Activated CD4-positive, alpha-beta T cell treated with anti-CD3 and anti-CD28 coated beads, Interleukin-2, amount 10 ng/mL, durations not matched to agents 7 days and 5 days (primary cell): ENCODE results near the gene RNF224. TPM values are rescaled to one million over a fixed set of nuclear protein-coding genes. Genes with fewer than 3 reads are reported as not detected.
A peak's percentile ranks its signal among the peaks of the same experiment; 100 is the strongest.

ENCODE experiments used
- CTCF ChIA-PET: fragments of 350-600 bp; sonication (Branson Sonifier 250); formaldehyde crosslinking; loops from one replicate; lab custom pipeline; 2021; ENCODE audit warnings: antibody characterized with exemption; lab: Charles Lee
- POLR2A ChIA-PET: fragments of 350-600 bp; sonication (Branson Sonifier 250); formaldehyde crosslinking; loops from one replicate; lab custom pipeline; 2021; ENCODE audit warnings: antibody characterized with exemption; lab: Charles Lee
- DNase-seq: peaks from one replicate; pipeline ENCODE4 v3.0.0-alpha.2; 2020
- H3K27ac Mint-ChIP-seq: one replicate; pipeline ENCODE4 v1.8.0; 2021; ENCODE audit warnings: mild to moderate bottlenecking, moderate library complexity, mixed read lengths
- H3K27me3 Mint-ChIP-seq: one replicate; pipeline ENCODE4 v1.8.0; 2021; ENCODE audit warnings: mixed read lengths
- H3K36me3 Mint-ChIP-seq: one replicate; pipeline ENCODE4 v1.8.0; 2021; ENCODE audit warnings: low read depth, mixed read lengths
- H3K4me1 Mint-ChIP-seq: one replicate; pipeline ENCODE4 v1.8.0; 2021; ENCODE audit warnings: mixed read lengths
- H3K4me3 Mint-ChIP-seq: one replicate; pipeline ENCODE4 v1.8.0; 2021; ENCODE audit warnings: mild to moderate bottlenecking, moderate library complexity, mixed read lengths
- H3K9me3 Mint-ChIP-seq: one replicate; pipeline ENCODE4 v1.8.0; 2021; ENCODE audit warnings: mixed read lengths
- total RNA-seq, 2 experiments: library from RNA; stranded (reverse); gene quantifications; one replicate each; pipeline ENCODE4 v1.2.3, GENCODE V29; 2021

Gene RNF224
- under 1 TPM in 1 of 2 experiments, not detected in 1; 0.10 TPM for total RNA-seq

DNA sequence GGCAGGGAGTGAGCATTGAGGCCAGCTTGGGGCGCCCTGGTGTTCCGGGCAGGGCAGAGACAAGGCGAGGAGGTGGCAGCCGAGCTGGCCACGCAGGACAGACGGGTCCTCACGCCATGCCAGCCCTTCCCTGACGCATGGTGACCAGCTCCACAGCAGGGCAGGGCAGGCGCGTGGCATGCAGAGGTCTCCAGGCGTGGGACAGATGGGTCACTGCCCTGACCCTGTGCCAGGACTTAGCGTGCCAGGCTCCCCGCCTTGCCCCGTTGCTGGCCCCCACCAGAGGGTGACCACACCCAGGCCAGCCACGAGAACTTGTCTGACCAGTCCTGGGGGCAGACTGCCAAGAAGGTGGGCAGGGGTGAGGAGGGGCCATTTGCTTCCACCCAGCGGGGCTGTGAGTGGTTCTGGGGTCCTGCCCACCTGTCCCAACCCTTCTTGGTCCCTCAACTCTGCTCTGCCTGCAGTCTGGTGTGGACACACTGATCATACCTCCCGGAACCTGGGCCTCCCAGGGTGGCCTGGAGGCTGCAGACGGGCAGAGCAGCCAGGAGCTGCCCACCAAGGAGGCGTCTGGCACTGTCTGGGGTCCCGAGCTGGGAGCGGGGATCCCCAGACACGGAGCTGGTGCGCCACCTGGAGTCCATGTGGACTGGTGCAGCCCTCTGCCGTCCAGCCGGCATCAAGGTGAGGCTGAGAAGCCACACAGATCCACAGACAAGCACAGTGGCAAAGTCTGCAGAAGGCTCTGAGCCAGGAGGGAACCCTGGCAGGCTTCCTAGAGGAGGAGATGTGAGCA lies at the start of gene RNF224:
Gene RNF224 (plus strand): TSS at position 449 of the 799 bp plus-strand sequence. CDS start 834 bp downstream, outside the sequence.
- Mint-ChIP-seq H3K27ac (peak within 1 kb of the TSS; percentile 25), H3K27me3 (peaks cover 2% of the 10 kb centered on the region)
- CTCF ChIA-PET = interaction anchor here (0.6 to 6.0 kb wide), 18 partner anchors 11 to 210 kb away, joined by 3 to 65 read pairs (median 4); partner anchors contain the start of genes TPRN and TUBB4B

DNA sequence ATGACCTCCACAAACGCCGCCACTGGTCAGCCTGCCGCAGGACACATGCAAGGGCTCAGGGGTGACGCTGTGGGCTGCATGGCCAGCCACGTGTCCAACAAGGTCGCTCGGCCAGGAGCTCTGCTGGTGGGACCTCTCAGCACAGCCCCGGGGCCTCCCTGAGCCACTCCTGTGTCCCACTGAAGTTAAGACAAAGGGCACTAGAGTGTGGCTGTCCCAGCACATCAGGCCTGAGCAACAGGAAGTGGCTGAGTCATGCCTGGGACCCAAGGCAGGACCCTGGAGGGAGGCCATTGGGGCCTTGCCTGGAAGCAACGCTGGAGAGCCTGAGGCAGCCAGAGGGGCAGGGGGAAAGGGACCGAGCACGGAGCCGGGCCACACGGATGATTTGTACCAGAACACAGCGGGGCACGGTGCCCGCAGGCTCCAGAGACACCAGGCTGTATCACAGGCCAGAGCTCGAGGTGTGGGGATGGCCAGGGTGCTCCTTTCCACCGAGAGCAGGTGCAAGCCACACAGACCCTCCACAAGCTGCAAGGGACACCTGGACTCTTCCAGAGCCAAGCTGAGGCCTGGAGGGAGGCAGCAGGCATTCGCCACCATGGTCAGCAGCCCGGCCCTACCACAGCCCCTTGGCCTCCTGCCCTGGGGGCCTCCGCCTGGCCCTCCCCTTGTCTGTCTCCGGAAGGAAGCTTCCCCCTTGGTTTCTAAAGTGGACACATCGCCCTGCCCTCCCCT lies 48.9 kb upstream of the RNF224 start:
- H3K36me3 Mint-ChIP-seq = peaks cover 7% of the 10 kb centered on the region
- no peak overlapping the region for H3K27ac Mint-ChIP-seq
- H3K4me3 Mint-ChIP-seq = no peak overlapping the region
- no peak for DNase-seq
- ChIA-PET CTCF (interaction anchor here (0.9 to 1.3 kb wide), 2 partner anchors 20 to 58 kb away, joined by 3 read pairs; no protein-coding TSS in a partner anchor), POLR2A (no interaction called here)
- peaks cover 2% of the 10 kb centered on the region for H3K27me3 Mint-ChIP-seq
- no peaks in the 10 kb centered on the region for H3K4me1 Mint-ChIP-seq
- no peaks in the 10 kb centered on the region for H3K9me3 Mint-ChIP-seq

More for the DNA sequence above, at the start of gene RNF224:
- no peaks in the 10 kb centered on the region for H3K36me3 Mint-ChIP-seq
- peaks cover 19% of the 10 kb centered on the region for H3K4me1 Mint-ChIP-seq
- POLR2A ChIA-PET = no interaction called here
- H3K4me3 Mint-ChIP-seq = no peak within 1 kb of the TSS
- H3K9me3 Mint-ChIP-seq = no peaks in the 10 kb centered on the region
- DNase-seq = peak; percentile 86

DNA sequence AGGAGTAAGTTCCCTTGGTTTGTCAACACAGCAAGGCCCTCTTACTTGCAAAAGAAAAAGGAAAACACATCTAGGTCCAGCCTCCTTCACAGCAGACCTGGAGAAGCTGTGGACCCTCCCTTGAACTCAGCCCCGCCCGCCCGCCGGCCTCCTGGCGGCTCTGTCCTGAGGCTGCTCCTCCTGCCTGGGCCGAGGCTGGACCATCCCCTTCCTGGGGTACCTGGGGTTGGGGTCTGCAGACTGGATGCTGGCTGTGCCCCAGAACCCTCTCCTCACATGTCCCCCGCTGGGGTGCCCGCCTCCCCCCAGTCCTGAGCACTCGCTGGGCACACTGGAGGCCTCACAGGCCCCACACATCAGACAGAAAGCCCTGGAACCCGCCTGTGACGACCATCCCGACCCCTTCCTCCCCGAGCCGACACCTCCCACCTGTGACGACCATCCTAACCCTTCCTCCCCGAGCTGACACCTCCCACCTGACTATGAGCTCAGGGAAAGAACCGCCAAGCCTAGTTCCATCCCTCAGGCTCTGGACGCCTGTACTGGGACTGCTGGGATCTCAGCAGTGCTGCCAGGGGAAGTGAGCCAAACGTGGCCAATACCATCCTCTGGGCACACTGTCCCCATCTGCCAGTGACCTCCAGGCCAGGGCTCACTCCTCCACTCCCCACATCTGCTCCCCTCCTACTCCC lies 48.2 kb upstream of the RNF224 start:
- Mint-ChIP-seq H3K27ac (no peak overlapping the region), H3K4me3 (no peak overlapping the region), H3K4me1 (no peaks in the 10 kb centered on the region), H3K36me3 (peaks cover 10% of the 10 kb centered on the region), H3K27me3 (no peaks in the 10 kb centered on the region), H3K9me3 (no peaks in the 10 kb centered on the region)
- ChIA-PET CTCF (interaction anchor here (0.9 to 1.3 kb wide), 2 partner anchors 21 to 58 kb away, joined by 3 read pairs; no protein-coding TSS in a partner anchor), POLR2A (no interaction called here)
- no peak for DNase-seq

DNA sequence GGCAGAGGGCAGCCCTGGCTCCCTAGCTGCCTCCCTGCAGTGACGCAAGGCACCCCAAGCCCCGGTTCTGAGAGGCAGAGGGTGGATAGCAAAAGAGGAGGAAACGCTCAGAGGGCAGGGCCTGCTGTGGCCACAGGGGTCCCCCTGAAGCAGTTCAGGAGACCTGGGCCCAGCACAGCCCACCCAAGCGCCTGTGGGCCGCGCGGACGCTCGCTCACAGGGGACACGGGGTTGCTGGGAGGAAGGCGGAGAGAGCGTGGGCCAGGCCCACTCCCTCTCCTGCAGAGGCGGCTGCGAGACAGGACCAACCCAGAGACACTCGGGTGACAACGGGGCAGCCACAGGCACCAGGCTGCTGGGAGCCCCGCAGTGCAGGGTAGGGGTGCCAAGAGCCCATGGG lies 47.5 kb upstream of the RNF224 start:
- Mint-ChIP-seq H3K27ac (no peak overlapping the region), H3K36me3 (peaks cover 10% of the 10 kb centered on the region), H3K9me3 (no peaks in the 10 kb centered on the region), H3K4me3 (no peak overlapping the region), H3K27me3 (no peaks in the 10 kb centered on the region), H3K4me1 (no peaks in the 10 kb centered on the region)
- DNase-seq = no peak
- ChIA-PET POLR2A (no interaction called here), CTCF (interaction anchor here (1.3 kb wide), 1 partner anchor 57 kb away, joined by 3 read pairs; no protein-coding TSS in a partner anchor)

DNA sequence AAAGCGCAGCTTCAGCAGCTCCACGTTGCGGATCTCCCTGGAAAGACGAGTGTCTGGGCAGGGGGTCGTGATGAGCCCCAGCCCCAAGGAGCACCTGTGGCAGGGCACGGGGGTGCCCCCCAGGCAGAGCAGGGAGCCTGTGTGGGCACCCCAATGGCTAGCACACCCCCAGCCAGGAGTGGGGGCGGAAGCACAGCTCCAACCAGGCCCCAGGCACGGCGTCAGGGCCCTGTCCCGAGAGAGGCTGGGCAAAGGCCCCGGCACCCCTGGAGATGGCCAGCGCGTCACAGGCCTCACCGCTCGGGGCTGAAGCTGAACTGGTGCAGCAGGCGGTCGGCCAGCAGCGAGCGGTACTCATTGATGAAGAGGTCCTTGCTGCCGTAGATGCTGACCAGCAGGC lies 46.8 kb upstream of the RNF224 start:
- Mint-ChIP-seq H3K27me3 (no peaks in the 10 kb centered on the region), H3K36me3 (peaks cover 11% of the 10 kb centered on the region), H3K4me3 (no peak overlapping the region), H3K27ac (no peak overlapping the region), H3K4me1 (no peaks in the 10 kb centered on the region), H3K9me3 (no peaks in the 10 kb centered on the region)
- ChIA-PET CTCF (no interaction called here), POLR2A (no interaction called here)
- DNase-seq = no peak

DNA sequence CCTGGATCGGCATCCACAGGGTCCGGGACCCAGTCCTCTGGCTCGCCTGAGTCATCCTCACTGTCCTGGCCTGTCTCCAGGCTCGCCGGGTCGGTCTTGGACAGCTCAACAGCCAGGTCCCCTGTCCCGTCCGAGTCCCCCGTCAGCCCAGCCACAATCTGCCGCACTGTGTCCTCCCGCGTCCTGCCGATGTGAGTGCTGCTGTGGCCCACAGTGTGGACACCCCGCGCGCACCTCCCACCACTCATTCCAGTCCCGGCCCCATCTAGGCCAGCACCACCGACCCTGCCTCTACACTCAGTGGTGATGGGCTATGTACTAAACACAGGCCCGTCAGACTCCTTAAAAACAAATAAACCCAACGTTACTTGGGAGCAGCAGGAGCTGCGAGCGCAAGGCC lies 45.6 kb upstream of the RNF224 start:
- ChIA-PET CTCF (no interaction called here), POLR2A (no interaction called here)
- H3K36me3 Mint-ChIP-seq = peaks cover 11% of the 10 kb centered on the region
- H3K4me3 Mint-ChIP-seq = no peak overlapping the region
- H3K27me3 Mint-ChIP-seq = no peaks in the 10 kb centered on the region
- H3K27ac Mint-ChIP-seq = no peak overlapping the region
- peaks cover 5% of the 10 kb centered on the region for H3K4me1 Mint-ChIP-seq
- DNase-seq = no peak
- H3K9me3 Mint-ChIP-seq = no peaks in the 10 kb centered on the region

DNA sequence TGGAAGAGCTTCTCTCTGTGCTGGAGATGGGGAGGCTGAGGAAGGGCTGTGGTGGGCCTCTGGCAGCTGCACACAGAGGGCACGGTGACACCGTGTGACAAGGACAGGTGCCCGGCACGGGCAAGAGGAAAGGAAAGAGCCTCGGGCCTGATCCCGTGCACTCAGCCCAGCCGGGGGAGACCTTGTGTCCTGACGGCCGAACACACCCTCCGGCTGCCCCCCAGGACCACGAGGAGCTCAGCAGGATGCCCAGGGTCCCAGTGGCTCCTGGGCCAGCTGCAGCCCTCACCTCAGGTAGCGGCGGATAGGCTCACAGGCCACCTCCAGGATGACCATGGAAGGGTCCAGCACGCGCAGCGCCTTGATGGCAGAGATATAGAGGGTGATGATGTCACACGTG lies 44.5 kb upstream of the RNF224 start:
- Mint-ChIP-seq H3K36me3 (peaks cover 11% of the 10 kb centered on the region), H3K9me3 (no peaks in the 10 kb centered on the region), H3K27ac (no peak overlapping the region), H3K27me3 (no peaks in the 10 kb centered on the region), H3K4me1 (peaks cover 15% of the 10 kb centered on the region), H3K4me3 (no peak overlapping the region)
- POLR2A ChIA-PET = no interaction called here
- no peak for DNase-seq
- CTCF ChIA-PET = interaction anchor here (0.6 kb wide), 1 partner anchor 217 kb away, joined by 3 read pairs; no protein-coding TSS in a partner anchor

DNA sequence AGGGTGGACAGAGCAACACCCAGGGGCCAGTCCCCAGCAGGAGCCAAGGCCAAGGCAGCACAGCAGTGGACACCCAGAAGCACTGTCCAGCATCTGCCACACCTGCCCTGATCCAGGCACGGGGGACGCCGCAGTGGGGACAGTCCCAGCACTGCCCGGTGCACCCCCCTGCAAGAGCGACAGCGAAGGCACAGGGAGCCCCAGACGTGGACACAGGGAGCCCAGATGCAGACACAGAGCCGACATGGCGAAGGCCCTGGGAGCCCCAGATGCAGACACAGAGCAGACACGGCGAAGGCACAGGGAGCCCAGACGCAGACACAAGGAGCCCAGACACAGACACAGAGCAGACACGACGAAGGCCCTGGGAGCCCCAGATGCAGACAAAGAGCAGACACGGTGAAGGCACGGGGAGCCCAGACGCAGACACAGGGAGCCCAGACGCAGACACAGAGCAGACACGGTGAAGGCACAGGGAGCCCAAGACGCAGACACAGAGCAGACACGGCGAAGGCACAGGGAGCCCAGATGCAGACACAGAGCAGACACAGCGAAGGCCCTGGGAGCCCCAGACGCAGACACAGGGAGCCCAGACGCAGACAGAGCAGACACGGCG lies 43.2 kb upstream of the RNF224 start:
- H3K27me3 Mint-ChIP-seq = no peaks in the 10 kb centered on the region
- H3K36me3 Mint-ChIP-seq = peaks cover 13% of the 10 kb centered on the region
- H3K4me1 Mint-ChIP-seq = peaks cover 17% of the 10 kb centered on the region
- H3K9me3 Mint-ChIP-seq = no peaks in the 10 kb centered on the region
- POLR2A ChIA-PET = no interaction called here
- DNase-seq = no peak
- CTCF ChIA-PET = no interaction called here
- no peak overlapping the region for H3K27ac Mint-ChIP-seq
- H3K4me3 Mint-ChIP-seq = no peak overlapping the region

DNA sequence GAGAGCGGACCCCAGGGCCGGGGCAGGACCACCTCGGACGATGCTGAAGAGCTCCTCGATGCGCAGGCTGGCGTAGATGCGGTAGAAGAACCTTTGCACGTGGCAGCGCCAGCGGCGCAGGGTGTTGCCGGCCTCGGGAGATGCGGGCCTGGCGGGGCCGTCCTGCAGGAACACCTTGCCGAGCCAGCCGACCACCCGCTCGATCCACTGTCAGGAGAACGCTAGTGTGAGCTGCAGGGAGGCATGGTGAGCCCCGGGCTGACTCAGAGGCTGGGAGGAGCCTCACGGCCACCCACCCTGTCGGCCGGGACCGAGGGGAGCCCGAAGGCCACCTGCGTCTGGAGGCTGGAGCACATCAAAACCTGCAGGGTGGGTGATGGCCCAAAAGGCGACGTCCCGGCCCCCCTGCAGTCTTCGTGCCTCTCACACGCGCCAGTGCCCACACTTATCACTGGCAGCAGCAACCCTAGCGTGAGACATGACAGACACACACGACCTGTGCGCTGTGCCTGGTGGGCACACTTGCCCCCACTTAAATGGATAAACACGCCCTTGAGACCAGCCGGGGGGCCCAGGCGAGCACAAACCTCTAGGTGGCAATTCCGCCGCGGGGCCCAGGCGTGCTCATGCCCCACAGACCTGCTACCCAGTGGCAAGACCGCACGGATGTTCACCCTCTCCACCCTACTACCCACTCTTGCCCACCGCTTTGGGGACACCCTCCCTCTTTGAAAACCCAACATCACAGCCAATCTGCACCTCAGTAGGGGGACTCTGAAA lies 42.2 kb upstream of the RNF224 start:
- ChIA-PET POLR2A (no interaction called here), CTCF (interaction anchor here (0.9 kb wide), 1 partner anchor 28 kb away, joined by 3 read pairs; no protein-coding TSS in a partner anchor)
- H3K27me3 Mint-ChIP-seq = no peaks in the 10 kb centered on the region
- peaks cover 26% of the 10 kb centered on the region for H3K4me1 Mint-ChIP-seq
- DNase-seq = no peak
- H3K36me3 Mint-ChIP-seq = peaks cover 11% of the 10 kb centered on the region
- H3K27ac Mint-ChIP-seq = no peak overlapping the region
- no peaks in the 10 kb centered on the region for H3K9me3 Mint-ChIP-seq
- no peak overlapping the region for H3K4me3 Mint-ChIP-seq

DNA sequence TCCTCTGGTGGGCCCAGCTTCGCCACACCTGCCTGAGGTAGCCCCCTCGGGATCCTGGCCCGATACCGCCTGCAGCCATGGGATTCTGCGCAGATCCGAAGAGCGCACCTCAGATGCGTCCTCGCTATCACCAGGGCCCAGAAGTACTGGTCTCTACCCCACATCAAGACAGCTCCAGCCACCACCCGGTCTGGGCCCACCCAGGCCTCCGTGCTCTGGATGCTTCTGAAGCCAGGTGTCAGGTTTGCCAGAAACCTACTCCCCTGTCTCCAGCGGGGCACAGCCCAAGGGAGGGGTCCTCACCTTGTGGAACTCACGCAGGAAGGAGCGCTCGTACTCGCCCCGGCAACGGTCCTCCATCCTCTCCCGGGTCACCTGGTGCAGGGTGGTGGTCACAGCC lies 41.4 kb upstream of the RNF224 start:
- peaks cover 11% of the 10 kb centered on the region for H3K36me3 Mint-ChIP-seq
- no peaks in the 10 kb centered on the region for H3K27me3 Mint-ChIP-seq
- H3K4me1 Mint-ChIP-seq = peaks cover 31% of the 10 kb centered on the region
- ChIA-PET POLR2A (no interaction called here), CTCF (interaction anchor here (0.9 kb wide), 1 partner anchor 28 kb away, joined by 3 read pairs; no protein-coding TSS in a partner anchor)
- DNase-seq = no peak
- no peaks in the 10 kb centered on the region for H3K9me3 Mint-ChIP-seq
- peak overlapping the region; percentile 25 for H3K4me3 Mint-ChIP-seq
- no peak overlapping the region for H3K27ac Mint-ChIP-seq

DNA sequence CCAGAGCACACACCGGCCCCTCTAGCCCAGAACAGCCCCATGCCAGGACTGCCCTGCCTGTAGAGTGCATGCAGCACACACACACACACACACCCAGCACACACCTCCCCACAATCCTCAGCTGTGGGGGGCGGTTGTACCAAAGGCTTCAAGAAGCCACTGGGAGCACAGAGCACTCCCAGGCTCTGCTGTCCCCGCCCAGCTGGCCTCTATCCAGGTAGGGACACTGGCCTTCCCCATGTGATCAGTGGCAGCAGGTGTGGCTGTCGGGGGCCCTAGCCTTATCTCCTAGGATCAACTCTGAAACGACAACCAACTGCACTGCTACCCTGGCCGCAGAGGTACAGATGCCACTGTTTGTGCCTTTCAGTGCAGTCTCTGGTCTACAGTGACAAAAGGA lies 40.9 kb upstream of the RNF224 start:
- CTCF ChIA-PET = interaction anchor here (0.9 to 1.1 kb wide), 2 partner anchors 29 to 38 kb away, joined by 3 read pairs; partner anchors contain the start of gene CYSRT1

More for the DNA sequence above, 40.9 kb upstream of the RNF224 start:
- peaks cover 34% of the 10 kb centered on the region for H3K4me1 Mint-ChIP-seq
- POLR2A ChIA-PET = no interaction called here
- no peaks in the 10 kb centered on the region for H3K9me3 Mint-ChIP-seq
- H3K36me3 Mint-ChIP-seq = peaks cover 11% of the 10 kb centered on the region
- no peaks in the 10 kb centered on the region for H3K27me3 Mint-ChIP-seq
- peak overlapping the region; percentile 88 for H3K4me3 Mint-ChIP-seq
- peak overlapping the region; percentile 72 for H3K27ac Mint-ChIP-seq
- no peak for DNase-seq
